C4-2B (cell line): ENCODE results near the gene ERC1.

Experiments used
- H3K27ac ChIP-seq: fragments of 450-650 bp; 2 replicates; pipeline ENCODE4 v1.5.1; 2017
- ZFX ChIP-seq: fragments of 450-650 bp; IDR thresholded peaks from 2 replicates; pipeline ENCODE4 v1.6.1; 2017
- TF ChIP-seq, protein P1 (sequence below): fragments of 450-650 bp; conservative IDR thresholded peaks from 2 replicates; pipeline ENCODE4 v1.5.1; 2017; ENCODE audit warnings: mild to moderate bottlenecking

ERC1 gene

DNA sequence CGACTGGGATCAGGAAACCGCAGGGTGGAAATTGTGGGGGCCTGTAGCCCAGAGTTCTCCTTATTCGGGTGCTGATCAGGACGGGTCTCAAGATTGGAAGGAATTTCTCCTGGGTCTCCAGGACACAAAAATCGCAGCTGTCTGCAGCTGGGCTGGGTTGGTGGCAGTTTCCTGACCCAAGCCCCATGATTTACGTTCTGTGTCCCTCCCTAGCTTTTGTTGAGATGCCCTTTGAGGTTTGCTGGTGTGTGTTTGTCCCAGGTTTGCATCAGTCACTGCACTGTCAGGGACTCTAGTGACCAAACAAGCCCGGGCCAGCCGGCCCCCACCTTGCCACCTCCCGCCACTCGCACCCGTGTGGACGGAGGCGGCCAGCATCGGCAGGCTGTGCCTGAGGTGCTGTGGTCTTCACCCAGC, 513.9 kb downstream of the ERC1 start:
- no peak overlapping the region for H3K27ac ChIP-seq
- no peak for TF ChIP-seq ZFX
- TF ChIP-seq, protein P1, sequence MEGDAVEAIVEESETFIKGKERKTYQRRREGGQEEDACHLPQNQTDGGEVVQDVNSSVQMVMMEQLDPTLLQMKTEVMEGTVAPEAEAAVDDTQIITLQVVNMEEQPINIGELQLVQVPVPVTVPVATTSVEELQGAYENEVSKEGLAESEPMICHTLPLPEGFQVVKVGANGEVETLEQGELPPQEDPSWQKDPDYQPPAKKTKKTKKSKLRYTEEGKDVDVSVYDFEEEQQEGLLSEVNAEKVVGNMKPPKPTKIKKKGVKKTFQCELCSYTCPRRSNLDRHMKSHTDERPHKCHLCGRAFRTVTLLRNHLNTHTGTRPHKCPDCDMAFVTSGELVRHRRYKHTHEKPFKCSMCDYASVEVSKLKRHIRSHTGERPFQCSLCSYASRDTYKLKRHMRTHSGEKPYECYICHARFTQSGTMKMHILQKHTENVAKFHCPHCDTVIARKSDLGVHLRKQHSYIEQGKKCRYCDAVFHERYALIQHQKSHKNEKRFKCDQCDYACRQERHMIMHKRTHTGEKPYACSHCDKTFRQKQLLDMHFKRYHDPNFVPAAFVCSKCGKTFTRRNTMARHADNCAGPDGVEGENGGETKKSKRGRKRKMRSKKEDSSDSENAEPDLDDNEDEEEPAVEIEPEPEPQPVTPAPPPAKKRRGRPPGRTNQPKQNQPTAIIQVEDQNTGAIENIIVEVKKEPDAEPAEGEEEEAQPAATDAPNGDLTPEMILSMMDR, result no peak

DNA sequence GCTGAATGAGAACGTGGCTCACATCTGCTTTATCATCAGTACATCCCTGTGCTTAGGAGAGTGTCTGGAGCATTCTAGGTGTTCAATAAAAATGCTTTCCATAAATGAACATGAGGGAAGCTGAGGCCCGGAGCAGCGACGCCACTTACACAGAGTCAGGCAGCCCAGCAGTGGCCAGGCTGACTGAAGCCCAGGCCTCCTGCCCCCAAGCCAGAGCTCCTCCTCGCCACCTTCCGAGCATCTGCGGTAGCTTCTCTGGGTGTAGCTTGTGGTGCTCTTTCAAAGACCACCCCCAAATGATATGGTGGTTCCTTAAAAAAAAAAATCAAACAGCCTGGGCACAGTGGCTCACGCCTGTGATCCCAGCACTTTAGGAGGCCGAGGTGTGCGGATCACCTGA, 514.6 kb downstream of the ERC1 start:
- no peak for TF ChIP-seq ZFX
- TF ChIP-seq, protein P1, result no peak

DNA sequence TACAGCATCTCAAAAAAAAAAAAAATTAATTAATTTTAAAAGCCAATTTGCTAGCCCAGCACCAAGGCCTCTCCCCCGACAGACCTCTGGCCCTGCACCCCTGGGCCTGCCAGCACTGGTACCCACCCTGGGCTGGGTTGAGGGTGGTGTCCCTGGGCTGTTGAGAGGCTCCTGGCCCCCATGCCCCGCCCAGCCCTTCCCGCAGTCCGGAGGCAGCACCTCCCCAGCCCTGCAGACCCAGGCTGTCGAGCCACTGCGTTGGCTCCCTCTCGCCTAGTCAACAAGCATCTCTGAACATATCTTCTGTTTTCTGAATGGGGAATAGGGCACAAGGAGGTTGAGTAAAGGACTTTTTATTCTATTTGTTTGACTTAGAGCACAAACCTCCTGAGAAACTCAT, 516.3 kb downstream of the ERC1 start:
- no peak overlapping the region for H3K27ac ChIP-seq
- TF ChIP-seq ZFX, result no peak
- TF ChIP-seq, protein P1, result no peak

More for the DNA sequence above, 514.6 kb downstream of the ERC1 start:
- no peak overlapping the region for H3K27ac ChIP-seq

- TF ChIP-seq, protein P1, result no peak
- TF ChIP-seq ZFX, result no peak
- no peak overlapping the region for H3K27ac ChIP-seq
Observed at GRCh38 chr12:1509413-1510052, 518.5 kb downstream of the ERC1 start.

GRCh38 chr12:1510056-1510812, 519.2 kb downstream of the ERC1 start:
- H3K27ac ChIP-seq, result no peak overlapping the region
- no peak for TF ChIP-seq ZFX
- TF ChIP-seq, protein P1, result no peak

DNA sequence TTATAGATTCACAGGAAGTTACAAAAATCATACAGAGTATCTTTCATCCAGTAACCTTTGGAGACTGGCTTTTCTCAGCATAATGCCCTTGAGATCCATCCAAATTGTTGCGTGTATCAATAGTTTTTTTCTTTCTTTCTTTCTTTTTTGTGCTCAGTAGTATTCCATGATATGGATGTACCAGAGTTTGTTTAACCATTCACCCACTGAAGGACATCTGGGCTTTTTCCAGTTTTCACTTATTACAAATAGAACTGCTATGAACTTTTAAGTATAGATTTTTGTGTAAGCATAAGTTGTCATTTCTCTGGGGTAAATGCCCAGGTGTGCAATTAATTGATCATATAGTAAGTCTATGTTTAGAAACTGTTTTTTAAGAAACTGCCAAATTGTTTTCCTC, 524.0 kb downstream of the ERC1 start:
- H3K27ac ChIP-seq, result no peak overlapping the region
- TF ChIP-seq ZFX, result no peak
- TF ChIP-seq, protein P1, result no peak

GRCh38 chr12:1515428-1515827, 524.4 kb downstream of the ERC1 start:
- no peak for TF ChIP-seq ZFX
- TF ChIP-seq, protein P1, result no peak
- no peak overlapping the region for H3K27ac ChIP-seq
